K562 (cell line): ENCODE data around the gene PTPRM. TPM values are rescaled to one million over a fixed set of nuclear protein-coding genes. Genes with fewer than 3 reads are reported as not detected.

Experiments used
- ATAC-seq: fragments of 200-7000 bp; cut with Tn5 transposase; 3 replicates; pipeline ENCODE4 v1.9.1; 2020; ENCODE audit warnings: moderate library complexity
- BruUV-seq: library from RNA; stranded (reverse); fragments of 400-500 nt; replicated peaks from 2 replicates; lab custom pipeline; 2021; lab: Mats Ljungman, UMichigan
- CTCF ChIA-PET: fragments of 300-600 bp; formaldehyde crosslinking; extraction: SDS; loops from one replicate; lab custom pipeline; 2021; ENCODE audit warnings: low intra/inter-chr PET ratio; lab: Yijun Ruan, JAX
- POLR2A ChIA-PET: fragments of 300-600, 350-650 bp; sonication (Branson Sonifier 250); formaldehyde crosslinking; extraction: SDS; loops from one replicate; lab custom pipeline; 2021; ENCODE audit warnings: antibody characterized with exemption, inconsistent platforms; lab: Yijun Ruan, JAX
- DNase-seq, 4 experiments: peaks; one replicate each; pipeline versions ENCODE4 v3.0.0 to v3.0.0-alpha.2; 2011 to 2018; ENCODE audit warnings: low spot score in 3 of 4, mixed read lengths in 3 of 4; ENCODE audit errors: extremely low read depth in 1 of 4
- FAIRE-seq: peaks from 2 replicates; lab custom pipeline; 2011; peaks lifted over from hg19 to GRCh38; lab: Jason Lieb, UNC
- H2AFZ ChIP-seq: 2 replicates; pipeline ENCODE4 v1.6.0; 2011; ENCODE audit warnings: low read depth, low read length, control low read depth, inconsistent platforms
- H3K27ac ChIP-seq: fragments of 200-600 bp; 3 replicates; pipeline ENCODE4 v1.8.0; 2011; ENCODE audit warnings: low read depth, mild to moderate bottlenecking, control low read depth, inconsistent platforms, low read length, moderate library complexity, mixed read lengths; ENCODE audit errors: extremely low read depth
- H3K27me3 ChIP-seq, 2 experiments: fragments of 300-600 bp in 1 of 2; 2 replicates in 1 of 2; 3 replicates in 1 of 2; pipeline versions ENCODE4 v1.6.0 to v1.8.0; 2011; ENCODE audit warnings: inconsistent platforms in 2 of 2, low read length in 2 of 2, mild to moderate bottlenecking in 1 of 2, mixed read lengths in 1 of 2, moderate library complexity in 1 of 2; ENCODE audit not compliant: control insufficient read depth in 2 of 2, insufficient read depth in 2 of 2
- H3K36me3 ChIP-seq: fragments of 300-600 bp; 3 replicates; pipeline ENCODE4 v1.8.0; 2011; ENCODE audit warnings: mild to moderate bottlenecking, low read length, inconsistent platforms; ENCODE audit not compliant: control insufficient read depth, insufficient read depth
- H3K4me1 ChIP-seq, 2 experiments: fragments of 200-600 bp in 1 of 2; replicated peaks in 1 of 2; 2 replicates in 1 of 2; 3 replicates in 1 of 2; pipeline versions ENCODE4 v1.5.1 to v1.8.0; 2011; ENCODE audit warnings: inconsistent platforms in 2 of 2, low read length in 2 of 2, mild to moderate bottlenecking in 1 of 2, mixed read lengths in 1 of 2, moderate library complexity in 1 of 2; ENCODE audit not compliant: control insufficient read depth in 2 of 2, insufficient read depth in 2 of 2
- H3K4me2 ChIP-seq: 2 replicates; pipeline ENCODE4 v1.6.1; 2011; ENCODE audit warnings: low read length, control low read depth, inconsistent platforms, mixed read lengths; ENCODE audit not compliant: insufficient read depth
- H3K4me3 ChIP-seq: fragments of 200-600 bp; sonication (generic), shearing (Covaris generic); 2 replicates; pipeline ENCODE4 v1.5.1; 2016; ENCODE audit warnings: control low read depth, inconsistent platforms
- H3K79me2 ChIP-seq: fragments of 200-600 bp; 3 replicates; pipeline ENCODE4 v1.8.0; 2011; ENCODE audit warnings: low read length, inconsistent platforms; ENCODE audit not compliant: control insufficient read depth, insufficient read depth
- H3K9ac ChIP-seq, 2 experiments: 2 replicates each; pipeline versions ENCODE4 v1.6.0 to v1.6.1; 2011; ENCODE audit warnings: low read depth in 2 of 2, low read length in 2 of 2, control low read depth in 1 of 2, inconsistent platforms in 1 of 2, mild to moderate bottlenecking in 1 of 2, mixed read lengths in 1 of 2; ENCODE audit not compliant: insufficient read depth in 1 of 2
- H3K9me1 ChIP-seq: one replicate; pipeline ENCODE4 v1.6.0; 2011; ENCODE audit warnings: inconsistent platforms, mild to moderate bottlenecking, low read length, moderate library complexity; ENCODE audit not compliant: control insufficient read depth, insufficient read depth
- H3K9me3 ChIP-seq: replicated peaks from 2 replicates; pipeline ENCODE4 v1.5.1; 2011; ENCODE audit warnings: low read depth, low read length, inconsistent platforms; ENCODE audit not compliant: control insufficient read depth, insufficient read depth
- H4K20me1 ChIP-seq: replicated peaks from 2 replicates; pipeline ENCODE4 v1.6.1; 2011; ENCODE audit warnings: low read length, inconsistent platforms, mixed read lengths; ENCODE audit not compliant: control insufficient read depth, insufficient read depth
- ELK3 ChIP-seq: fragments of 450-650 bp; formaldehyde crosslinking; IDR thresholded peaks from 2 replicates; pipeline ENCODE4 v1.4.0; 2020; ENCODE audit warnings: mild to moderate bottlenecking
- NFIX ChIP-seq: fragments of 250-450 bp; sonication (Bioruptor Pico); IDR thresholded peaks from 2 replicates; pipeline ENCODE4 v1.4.0; 2020; ENCODE audit warnings: low read depth, mild to moderate bottlenecking, moderate library complexity
- ZNF232 ChIP-seq: sonication (generic); formaldehyde crosslinking; IDR thresholded peaks from 2 replicates; pipeline ENCODE4 v1.8.0; 2022; ENCODE audit warnings: mild to moderate bottlenecking, missing genetic modification reagents
- ZNF318 ChIP-seq, 2 experiments: fragments of 450-650 bp; IDR thresholded peaks; 2 replicates each; pipeline ENCODE4 v1.6.1; 2016; ENCODE audit warnings: mild to moderate bottlenecking in 2 of 2, borderline replicate concordance in 1 of 2, low read depth in 1 of 2, moderate library complexity in 1 of 2
- WGBS: fragments of 100-300 bp; shearing (Covaris generic); methylation state at CpG from one replicate; pipeline ENCODE4 v1.1.6; 2016; ENCODE audit warnings: low coverage, mixed read lengths; ENCODE audit not compliant: insufficient coverage; ENCODE audit errors: missing lambda C conversion rate; 5-methylcytosine and 5-hydroxymethylcytosine counted together
- in situ Hi-C: fragments of 300-500 bp; cut with MboI; formaldehyde crosslinking; loops from 4 replicates; pipeline ENCODE4 v1.15.0; 2018; ENCODE audit warnings: inconsistent platforms, mixed read lengths
- intact Hi-C: fragments of 100-400 bp; cut with micrococcal nuclease; formaldehyde crosslinking; loops from 2 replicates; pipeline ENCODE4 v1.14.2; 2022
- polyA plus RNA-seq, 8 experiments: library from polyadenylated mRNA; depleted of rRNA in 4 of 8; stranded (reverse) in 5 of 8; unstranded in 3 of 8; fragments of >200 nt; fragmentation: Nextera tagmentation in 2 of 8; fragmentation: Illumina TruSeq in 1 of 8; extraction: Ambion mirVana in 2 of 8; extraction: Trizol in 1 of 8; gene quantifications; 2 replicates each; pipeline versions ENCODE4 v1.2.1 to v1.2.3, GENCODE V29; 2011 to 2014; ENCODE audit warnings: inconsistent platforms in 1 of 8, missing spikeins in 1 of 8
- total RNA-seq, 7 experiments: library from RNA; depleted of rRNA in 6 of 7; stranded (reverse); fragments of >200 nt in 6 of 7; fragmentation: Illumina TruSeq in 2 of 7; extraction: Trizol in 2 of 7; gene quantifications; 2 replicates each; pipeline versions ENCODE4 v1.2.1 to v1.2.3, GENCODE V29; 2011 to 2021; ENCODE audit warnings: low replicate concordance in 1 of 7

PTPRM gene
- total and polyA plus RNA-seq, 9 of the 15 experiments (the other 6 are each of a cell fraction or from before 2014, with no cell fraction given) = 0.03 to 0.16 (median 0.08) TPM; not detected in 3

- no peak overlapping the region for H3K27ac ChIP-seq
- FAIRE-seq (no peak), DNase-seq (no peak), ATAC-seq (no peak)
- H4K20me1 ChIP-seq = no peaks in the 10 kb centered on the region
- no peak overlapping the region for H2AFZ ChIP-seq
- no peaks in the 10 kb centered on the region for H3K36me3 ChIP-seq
- 0% methylated on average over 1 of the region's 1 CpG for WGBS
- H3K9me1 ChIP-seq = no peaks in the 10 kb centered on the region
- no peak overlapping the region for H3K9ac ChIP-seq
- H3K79me2 ChIP-seq = no peaks in the 10 kb centered on the region
- TF ChIP-seq NFIX (CRISPR knock-in tag) = no peak
- TF ChIP-seq ZNF232 (CRISPR knock-in tag) = no peak
- no peak for TF ChIP-seq ZNF318 (IDR thresholded peaks at IDR 0.05; ENCODE audit: borderline replicate concordance in 1 of 2, low read depth in 1 of 2)
- TF ChIP-seq ELK3 (CRISPR knock-in tag) = no peak
- H3K27me3 ChIP-seq = no peaks in the 10 kb centered on the region
- CTCF ChIA-PET = no interaction called here
- no peaks in the 10 kb centered on the region for H3K9me3 ChIP-seq
- POLR2A ChIA-PET = interaction anchor here (0.7 kb wide), 1 partner anchor 1385 kb away, joined by 3 read pairs; no protein-coding TSS in a partner anchor
- no peak overlapping the region for H3K4me3 ChIP-seq
- intact Hi-C loops = no loop called here
- in situ Hi-C loops = no loop called here
- no TSS peak for BruUV-seq
- no peaks in the 10 kb centered on the region for H3K4me1 ChIP-seq
- H3K4me2 ChIP-seq = no peak overlapping the region
These were observed 387.1 kb downstream of the PTPRM start for GRCh38 chr18:7954238-7954637.
